Mesodermal cell (in vitro differentiated cells): ENCODE measurements around the gene SLC25A3.
A peak's percentile ranks its signal among the peaks of the same experiment; 100 is the strongest.
"Not testable (repeated sequence)": the region's sequence is repeated elsewhere in the genome, so short reads cannot be mapped to it uniquely, and the experiment has no call there.

Source experiments
- H3K27ac ChIP-seq: 2 replicates; pipeline ENCODE4 v1.7.0; 2013; ENCODE audit warnings: mild to moderate bottlenecking, low read depth, low read length, moderate library complexity; ENCODE audit not compliant: severe bottlenecking
- H3K36me3 ChIP-seq: 2 replicates; pipeline ENCODE4 v1.7.1; 2013; ENCODE audit warnings: mild to moderate bottlenecking, low read length, moderate library complexity; ENCODE audit not compliant: control insufficient read depth, insufficient read depth
- H3K4me1 ChIP-seq: one replicate; pipeline ENCODE4 v1.7.1; 2013; ENCODE audit warnings: mild to moderate bottlenecking, low read length; ENCODE audit not compliant: insufficient read depth, control insufficient read depth, poor library complexity, severe bottlenecking
- H3K4me3 ChIP-seq: 2 replicates; pipeline ENCODE4 v1.7.0; 2013; ENCODE audit warnings: low read length, control low read depth, mild to moderate bottlenecking; ENCODE audit not compliant: insufficient read depth, poor library complexity, severe bottlenecking; ENCODE audit errors: extremely low read depth
- H3K9me3 ChIP-seq: 2 replicates; pipeline ENCODE4 v1.7.1; 2013; ENCODE audit warnings: mild to moderate bottlenecking, low read length, moderate library complexity; ENCODE audit not compliant: control insufficient read depth
- WGBS, 2 experiments: methylation state at CpG; one replicate each; pipeline ENCODE4 v1.1.5; 2013; ENCODE audit warnings: missing lambda C conversion rate in 2 of 2; ENCODE audit not compliant: insufficient coverage in 2 of 2; 5-methylcytosine and 5-hydroxymethylcytosine counted together

The SLC25A3 gene

GRCh38 chr12:98576795-98577194, 16.7 kb upstream of the SLC25A3 start:
- WGBS, 2 experiments: no CpG with 5 or more reads among the region's 2 CpGs

GRCh38 chr12:98578392-98578791, 15.1 kb upstream of the SLC25A3 start:
- H3K4me3 ChIP-seq: no peak overlapping the region
- H3K36me3 ChIP-seq: no peaks in the 10 kb centered on the region
- H3K9me3 ChIP-seq: no peaks in the 10 kb centered on the region
- H3K27ac ChIP-seq: no peak overlapping the region
- no CpG with 5 or more reads among the region's 1 CpG for WGBS, 2 experiments
- H3K4me1 ChIP-seq: peaks cover 7% of the 10 kb centered on the region

More at GRCh38 chr12:98576795-98577194, 16.7 kb upstream of the SLC25A3 start:
- H3K27ac ChIP-seq, H3K4me3 ChIP-seq, H3K9me3 ChIP-seq, H3K4me1 ChIP-seq, H3K36me3 ChIP-seq: not testable (repeated sequence)

- Histone ChIP-seq H3K36me3 (no peaks in the 10 kb centered on the region), H3K9me3 (no peaks in the 10 kb centered on the region)
Measured at GRCh38 chr12:98578821-98579220, 14.7 kb upstream of the SLC25A3 start.

GRCh38 chr12:98579347-98579746, 14.1 kb upstream of the SLC25A3 start:
- no peak overlapping the region for H3K4me3 ChIP-seq
- H3K9me3 ChIP-seq: no peaks in the 10 kb centered on the region
- no peaks in the 10 kb centered on the region for H3K36me3 ChIP-seq
- no peak overlapping the region for H3K27ac ChIP-seq
- WGBS, 2 experiments: 84 to 87% methylated on average over 2 to 5 of the region's 5 CpGs
- peaks cover 7% of the 10 kb centered on the region for H3K4me1 ChIP-seq

More at GRCh38 chr12:98578821-98579220, 14.7 kb upstream of the SLC25A3 start:
- no peak overlapping the region for H3K4me3 ChIP-seq
- H3K27ac ChIP-seq: no peak overlapping the region
- H3K4me1 ChIP-seq: peaks cover 7% of the 10 kb centered on the region
- WGBS, 2 experiments: no CpG with 5 or more reads among the region's 2 CpGs

GRCh38 chr12:98579835-98580234, 13.7 kb upstream of the SLC25A3 start:
- H3K4me3 ChIP-seq: no peak overlapping the region
- no peaks in the 10 kb centered on the region for H3K9me3 ChIP-seq
- no peak overlapping the region for H3K27ac ChIP-seq
- H3K36me3 ChIP-seq: no peaks in the 10 kb centered on the region
- H3K4me1 ChIP-seq: peaks cover 7% of the 10 kb centered on the region
- WGBS, 2 experiments: 79 to 83% methylated on average over 3 of the region's 3 CpGs

- 97% methylated on average over 3 of the region's 5 CpGs; no CpG with 5 or more reads in 1 of the 2 experiments for WGBS, 2 experiments
- H3K9me3 ChIP-seq: no peaks in the 10 kb centered on the region
- no peaks in the 10 kb centered on the region for H3K36me3 ChIP-seq
- H3K4me3 ChIP-seq: no peak overlapping the region
- peaks cover 7% of the 10 kb centered on the region for H3K4me1 ChIP-seq
- H3K27ac ChIP-seq: no peak overlapping the region
Measured at GRCh38 chr12:98580695-98581094, 12.8 kb upstream of the SLC25A3 start.

- Histone ChIP-seq H3K4me3 (no peak overlapping the region), H3K36me3 (no peaks in the 10 kb centered on the region), H3K4me1 (peaks cover 7% of the 10 kb centered on the region), H3K27ac (no peak overlapping the region), H3K9me3 (no peaks in the 10 kb centered on the region)
- no CpG with 5 or more reads among the region's 1 CpG for WGBS, 2 experiments
Measured at GRCh38 chr12:98581101-98581500, 12.4 kb upstream of the SLC25A3 start.

GRCh38 chr12:98582093-98582492, 11.4 kb upstream of the SLC25A3 start:
- Histone ChIP-seq H3K9me3 (no peaks in the 10 kb centered on the region), H3K27ac (peak overlapping the region; percentile 52), H3K36me3 (no peaks in the 10 kb centered on the region), H3K4me1 (peaks cover 7% of the 10 kb centered on the region), H3K4me3 (no peak overlapping the region)
- WGBS, 2 experiments: 75 to 88% methylated on average over 4 to 6 of the region's 6 CpGs

- Histone ChIP-seq H3K27ac (no peak overlapping the region), H3K4me1 (peaks cover 11% of the 10 kb centered on the region)
- 95 to 98% methylated on average over 2 to 4 of the region's 5 CpGs for WGBS, 2 experiments
Measured at GRCh38 chr12:98587084-98587483, 6.4 kb upstream of the SLC25A3 start.

GRCh38 chr12:98591209-98591608, 2.3 kb upstream of the SLC25A3 start:
- WGBS, 2 experiments: 83 to 100% methylated on average over 1 to 2 of the region's 4 CpGs
- H3K4me1 ChIP-seq: peaks cover 7% of the 10 kb centered on the region

More at GRCh38 chr12:98587084-98587483, 6.4 kb upstream of the SLC25A3 start:
- Histone ChIP-seq H3K4me3 (no peak overlapping the region), H3K9me3 (no peaks in the 10 kb centered on the region), H3K36me3 (no peaks in the 10 kb centered on the region)

GRCh38 chr12:98592825-98593322, 612 bp upstream of the SLC25A3 start:
- Histone ChIP-seq H3K9me3 (no peaks in the 10 kb centered on the region), H3K27ac (peak overlapping the region; percentile 73), H3K4me3 (peak overlapping the region; percentile 100), H3K36me3 (peaks cover 29% of the 10 kb centered on the region), H3K4me1 (peaks cover 7% of the 10 kb centered on the region)
- 81 to 91% methylated on average over 4 to 7 of the region's 9 CpGs for WGBS, 2 experiments

More at GRCh38 chr12:98591209-98591608, 2.3 kb upstream of the SLC25A3 start:
- Histone ChIP-seq H3K36me3 (peaks cover 13% of the 10 kb centered on the region), H3K9me3 (no peaks in the 10 kb centered on the region), H3K27ac (no peak overlapping the region), H3K4me3 (no peak overlapping the region)
